ENCODE measurements around the gene GATAD2A.

GRCh38 chr19:19461671-19462622, 56.5 kb downstream of the GATAD2A start:
- no peak for TF ChIP-seq CTCF (IDR thresholded peaks at IDR 0.05)
- no peak for TF ChIP-seq POLR2A (IDR thresholded peaks at IDR 0.05)
